Measurements from ENCODE around the gene DGKB.

DGKB gene

GRCh38 chr7:14184292-14184864 lies 718.2 kb downstream of the DGKB start:
- DNase-seq = no peak

- no peak for DNase-seq
Observed at GRCh38 chr7:14179781-14180180, 722.8 kb downstream of the DGKB start.

GRCh38 chr7:14177876-14178275 lies 724.7 kb downstream of the DGKB start:
- no peak for DNase-seq

GRCh38 chr7:14170872-14171271 lies 731.7 kb downstream of the DGKB start:
- DNase-seq = no peak

GRCh38 chr7:14158111-14158510 lies 744.4 kb downstream of the DGKB start:
- no peak for DNase-seq

GRCh38 chr7:14156436-14156835 lies 746.1 kb downstream of the DGKB start:
- DNase-seq = no peak

GRCh38 chr7:14148974-14149373 lies 753.6 kb downstream of the DGKB start:
- DNase-seq = no peak

GRCh38 chr7:14147532-14147931 lies 755.0 kb downstream of the DGKB start:
- DNase-seq = no peak

GRCh38 chr7:14144538-14144937 lies 758.0 kb downstream of the DGKB start:
- no peak for DNase-seq

GRCh38 chr7:14144109-14144508 lies 758.4 kb downstream of the DGKB start:
- DNase-seq = no peak

- no peak for DNase-seq
Observed at GRCh38 chr7:14137676-14138075, 764.9 kb downstream of the DGKB start.

- DNase-seq = no peak
Observed at GRCh38 chr7:14133752-14134151, 768.8 kb downstream of the DGKB start.

GRCh38 chr7:14125998-14126397 lies 776.6 kb downstream of the DGKB start:
- DNase-seq = no peak

- no peak for DNase-seq
Observed at GRCh38 chr7:14124716-14125115, 777.8 kb downstream of the DGKB start.

GRCh38 chr7:14123923-14124322 lies 778.6 kb downstream of the DGKB start:
- no peak for DNase-seq

- DNase-seq = no peak
Observed at GRCh38 chr7:14115701-14116100, 786.9 kb downstream of the DGKB start.

GRCh38 chr7:14104861-14105260 lies 797.7 kb downstream of the DGKB start:
- DNase-seq = no peak

GRCh38 chr7:14096159-14096558 lies 806.4 kb downstream of the DGKB start:
- DNase-seq = no peak

GRCh38 chr7:14095233-14095950 lies 807.2 kb downstream of the DGKB start:
- no peak for DNase-seq
